Activated T-helper 1 cell treated with anti-CD3 and anti-CD28 coated beads, Interleukin-2, amount 50 U/mL, for 16 hours (primary cell): Measurements from ENCODE around the gene MEMO1.

ENCODE experiments used
- DNase-seq, 2 donors: peaks; one replicate each; pipeline ENCODE4 v3.0.0-alpha.2; 2020; ENCODE audit warnings: low read depth in 1 of 2, low spot score in 1 of 2

MEMO1 gene

DNA sequence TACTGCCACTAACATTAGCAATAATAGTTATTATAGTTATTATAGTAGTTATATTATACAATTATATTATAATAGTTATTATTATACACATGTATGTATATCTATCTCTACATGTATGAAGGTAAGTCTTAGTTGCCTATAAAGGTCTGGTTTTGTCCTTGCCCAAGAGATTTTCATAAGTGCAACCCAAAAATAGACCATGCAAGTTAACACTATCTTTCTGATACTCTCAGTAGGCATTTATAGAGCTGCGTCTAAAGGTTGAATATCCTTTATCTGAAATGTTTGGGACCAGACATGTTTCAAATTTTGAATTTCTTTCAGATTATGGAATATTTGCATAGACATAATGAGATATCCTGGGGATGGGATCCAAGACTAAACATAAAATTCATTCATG lies 175.4 kb downstream of the MEMO1 start:
- no peak for DNase-seq

DNA sequence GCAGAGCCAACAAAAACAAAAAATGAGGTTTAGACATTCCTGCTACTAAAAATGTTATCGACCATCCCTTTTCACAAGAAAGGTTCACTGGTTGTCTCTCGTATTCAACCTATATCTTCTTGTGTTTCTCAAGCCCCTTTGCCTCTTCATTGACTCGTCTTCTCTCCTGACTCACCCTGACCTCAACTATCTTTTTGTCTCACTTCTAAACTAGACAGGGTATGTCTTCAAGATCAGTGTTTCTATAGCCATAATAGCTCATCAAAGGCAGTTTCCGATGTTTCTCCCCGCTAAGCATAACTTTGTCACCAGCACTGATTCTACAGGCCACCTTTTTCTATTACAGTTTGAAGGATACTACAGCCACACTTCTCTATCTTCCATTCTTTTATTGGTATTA lies 178.4 kb downstream of the MEMO1 start:
- no peak for DNase-seq

GRCh38 chr2:31831585-31831984 lies 179.2 kb downstream of the MEMO1 start:
- DNase-seq: no peak

DNA sequence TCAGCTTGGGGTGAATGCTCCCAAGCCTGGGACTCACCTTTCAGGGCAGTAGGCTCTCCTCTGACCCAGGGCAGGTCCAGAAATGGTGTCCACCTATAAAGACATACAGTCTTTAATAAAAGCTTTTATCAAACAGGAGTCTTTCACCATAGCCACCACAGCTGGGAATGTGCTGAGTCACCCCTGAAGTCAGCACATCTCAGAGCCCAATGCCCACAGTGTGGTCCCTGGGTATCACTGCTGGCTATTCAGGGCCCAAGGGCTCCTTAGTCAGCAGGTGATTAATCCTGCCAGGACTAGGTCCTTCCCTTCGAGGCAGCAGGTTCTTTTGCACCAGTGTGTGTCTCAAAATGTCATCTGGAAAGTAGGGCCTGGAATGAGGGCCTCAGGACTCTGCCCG lies 181.9 kb downstream of the MEMO1 start:
- no peak for DNase-seq

GRCh38 chr2:31823558-31823957 lies 187.2 kb downstream of the MEMO1 start:
- no peak for DNase-seq

DNA sequence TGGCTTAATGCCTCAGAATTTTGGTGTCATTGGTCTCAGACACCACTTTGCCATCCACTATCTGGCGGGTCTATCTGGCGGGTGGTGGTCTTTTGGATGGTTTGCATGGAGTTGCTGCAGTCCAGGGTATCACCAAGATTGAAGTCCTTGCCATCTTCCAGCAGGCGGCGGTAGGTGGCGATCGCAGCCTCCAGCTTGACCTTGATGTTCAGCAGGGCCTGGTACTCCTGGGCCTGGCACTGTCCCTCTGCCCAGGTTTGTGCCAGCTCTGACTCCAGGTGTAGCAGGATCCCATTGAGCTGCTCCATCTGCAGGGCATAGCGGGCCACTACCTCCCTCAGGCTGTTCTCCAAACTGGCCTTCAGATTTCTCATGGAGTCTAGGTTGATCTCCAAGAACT lies 188.2 kb downstream of the MEMO1 start:
- DNase-seq: no peak
